HUDEP-2 (cell line): ENCODE data around the gene WDCP.
A peak's percentile ranks its signal among the peaks of the same experiment; 100 is the strongest.
"Not testable (repeated sequence)": the region's sequence is repeated elsewhere in the genome, so short reads cannot be mapped to it uniquely, and the experiment has no call there.

Experiments
- DNase-seq, 76 experiments: peaks; one replicate each; lab custom pipeline; 2025; ENCODE audit not compliant: unreplicated experiment in 76 of 76; lab: John Stamatoyannopoulos, UW

The WDCP gene

GRCh38 chr2:24065341-24065740 is 18.1 kb upstream of the WDCP start:
- DNase-seq, result no peak

DNA sequence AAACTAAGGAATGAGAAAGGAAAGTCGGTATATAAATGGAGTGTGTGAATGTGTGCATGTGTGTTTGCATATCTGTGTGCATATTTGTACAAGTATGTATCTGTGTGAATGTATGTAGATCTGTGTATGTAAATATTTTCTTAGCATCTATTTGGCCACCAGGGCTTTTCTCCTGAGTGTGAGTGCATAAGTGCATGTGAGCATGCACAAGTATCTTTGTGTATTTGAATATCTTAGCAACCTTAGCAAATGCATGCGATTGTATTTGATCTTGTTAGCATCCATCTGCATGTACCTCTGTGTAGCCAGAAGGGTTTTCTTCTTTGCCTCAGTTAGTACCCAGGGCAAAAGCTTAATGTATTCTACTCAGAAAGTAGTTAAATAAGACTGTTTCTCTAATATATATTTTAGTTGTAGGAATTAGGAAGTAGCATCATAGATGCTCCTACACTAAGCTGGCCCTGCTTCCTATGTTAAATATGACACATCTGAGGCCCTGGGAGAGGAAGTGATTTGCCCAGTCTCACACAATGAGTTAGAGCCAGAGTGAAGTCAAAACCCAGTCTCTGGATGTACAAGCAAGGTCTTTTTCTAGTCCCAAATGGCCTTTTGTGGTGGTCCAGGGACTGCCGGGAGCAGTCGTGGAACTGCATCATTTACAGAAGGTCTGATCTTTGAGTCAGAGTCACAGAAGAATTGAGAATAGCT is 11.5 kb upstream of the WDCP start:
- no peak for DNase-seq

DNA sequence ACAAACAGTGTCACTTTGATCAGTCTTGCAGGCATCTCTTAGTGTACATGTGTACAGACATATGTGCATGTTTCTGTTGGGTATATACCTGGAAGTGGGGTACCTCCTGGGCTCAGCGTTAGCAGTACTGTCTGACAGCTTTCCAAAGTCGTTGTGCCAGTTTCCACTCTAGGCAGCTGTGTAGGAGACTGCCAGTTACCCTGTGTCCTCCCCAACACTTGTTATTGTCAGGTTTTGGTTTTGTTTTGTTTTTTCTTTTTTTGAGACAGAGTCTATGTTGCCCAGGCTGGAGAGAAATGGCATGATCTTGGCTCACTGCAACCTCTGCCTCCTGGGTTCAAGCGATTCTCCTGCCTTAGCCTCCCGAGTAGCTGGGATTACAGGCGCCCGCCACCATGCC is 8.6 kb upstream of the WDCP start:
- no peak for DNase-seq

GRCh38 chr2:24054366-24055010 is 7.3 kb upstream of the WDCP start:
- DNase-seq, result no peak

- DNase-seq, result no peak
These were observed 5.8 kb upstream of the WDCP start for GRCh38 chr2:24052951-24053350.

- DNase-seq, result no peak
These were observed 4.6 kb upstream of the WDCP start for GRCh38 chr2:24051833-24052232.

- peak in 2 of 76 experiments; percentile 2 to 5 for DNase-seq
These were observed 3.1 kb upstream of the WDCP start for GRCh38 chr2:24050041-24050979.

DNA sequence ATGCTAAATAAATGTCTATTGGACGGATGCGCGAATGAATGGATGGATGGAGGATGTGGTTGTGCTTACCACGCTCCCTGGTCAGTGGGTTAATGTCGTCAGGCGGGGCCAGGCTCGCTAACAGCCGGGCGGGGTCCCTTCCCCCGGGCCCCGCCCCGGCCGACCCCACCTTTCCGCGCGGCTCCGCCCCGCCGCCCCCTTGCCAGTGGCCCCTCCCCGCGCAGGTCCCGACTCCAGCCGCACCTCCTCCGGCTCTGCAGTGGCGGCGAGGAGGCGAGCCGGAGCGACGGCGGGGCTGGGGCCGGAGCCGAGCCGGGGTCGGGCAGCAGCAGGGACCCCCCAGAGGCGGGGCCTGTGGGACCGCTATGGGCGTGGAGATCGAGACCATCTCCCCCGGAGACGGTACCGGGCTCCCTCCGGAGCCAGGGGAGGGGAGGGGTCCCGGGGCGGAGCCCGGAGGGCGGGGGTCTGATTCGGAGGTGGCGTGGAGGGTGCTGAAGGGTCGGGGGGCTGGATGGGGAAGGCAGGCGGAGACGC is 2.4 kb upstream of the WDCP start, which contains the start of gene FKBP1B:
FKBP1B (plus strand) TSS at position 257 of the 537 bp plus-strand sequence; CDS start at position 366, 109 bp downstream.
- peak in 29 of 76 experiments; percentile 6 to 54 (median 29) for DNase-seq

DNA sequence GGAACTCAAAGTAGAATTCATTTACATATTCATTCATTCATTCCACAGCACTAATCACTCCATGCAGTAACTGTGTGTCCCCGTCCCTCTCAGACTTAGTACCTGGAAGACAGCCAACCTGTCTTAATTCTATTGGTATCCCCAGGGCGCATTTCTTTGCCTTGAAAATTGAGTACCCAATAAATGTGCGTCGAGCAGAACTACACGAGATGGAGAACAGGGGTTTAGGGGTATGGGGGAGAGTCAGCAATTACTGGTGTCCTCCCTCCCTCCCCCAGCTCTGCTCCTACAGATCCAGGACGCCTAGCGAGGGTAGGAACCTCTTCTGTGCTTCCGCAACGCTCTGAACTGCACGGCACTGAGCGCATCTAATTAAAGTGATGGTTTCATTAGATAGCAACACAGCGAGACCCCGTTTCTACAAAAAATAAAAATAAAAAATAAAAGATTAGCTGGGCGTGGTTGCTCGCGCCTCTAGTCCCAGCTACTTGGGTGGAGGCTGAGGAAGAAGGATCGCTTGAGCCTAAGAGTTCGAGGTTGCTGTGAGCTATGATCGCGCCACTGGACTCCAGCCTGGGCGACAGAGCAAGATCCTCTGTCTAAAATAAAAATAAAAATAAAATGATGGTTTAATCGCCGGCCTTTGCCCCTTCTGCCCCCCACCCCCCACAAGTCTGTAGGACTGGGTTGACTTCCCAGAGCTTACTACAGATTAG is 1.7 kb upstream of the WDCP start:
- DNase-seq, result no peak

DNA sequence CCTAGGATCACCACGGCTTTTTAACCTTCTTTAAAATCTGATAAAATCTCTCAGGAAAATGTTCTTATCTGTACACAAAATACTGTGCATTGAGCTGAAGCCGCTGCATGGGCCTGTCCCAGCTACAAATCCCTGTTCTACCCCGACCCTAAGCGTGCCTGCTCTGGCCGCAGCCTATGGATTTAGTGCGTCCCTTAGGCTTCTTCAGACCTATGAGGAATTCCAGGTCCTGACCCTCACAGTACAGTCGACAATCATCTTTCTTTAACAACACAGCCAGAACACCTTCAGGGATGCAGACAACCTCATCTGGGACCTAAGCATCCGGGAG is 477 bp upstream of the WDCP start:
- no peak for DNase-seq

GRCh38 chr2:24046599-24046929 is 627 bp downstream of the WDCP start:
- DNase-seq, result no peak

DNA sequence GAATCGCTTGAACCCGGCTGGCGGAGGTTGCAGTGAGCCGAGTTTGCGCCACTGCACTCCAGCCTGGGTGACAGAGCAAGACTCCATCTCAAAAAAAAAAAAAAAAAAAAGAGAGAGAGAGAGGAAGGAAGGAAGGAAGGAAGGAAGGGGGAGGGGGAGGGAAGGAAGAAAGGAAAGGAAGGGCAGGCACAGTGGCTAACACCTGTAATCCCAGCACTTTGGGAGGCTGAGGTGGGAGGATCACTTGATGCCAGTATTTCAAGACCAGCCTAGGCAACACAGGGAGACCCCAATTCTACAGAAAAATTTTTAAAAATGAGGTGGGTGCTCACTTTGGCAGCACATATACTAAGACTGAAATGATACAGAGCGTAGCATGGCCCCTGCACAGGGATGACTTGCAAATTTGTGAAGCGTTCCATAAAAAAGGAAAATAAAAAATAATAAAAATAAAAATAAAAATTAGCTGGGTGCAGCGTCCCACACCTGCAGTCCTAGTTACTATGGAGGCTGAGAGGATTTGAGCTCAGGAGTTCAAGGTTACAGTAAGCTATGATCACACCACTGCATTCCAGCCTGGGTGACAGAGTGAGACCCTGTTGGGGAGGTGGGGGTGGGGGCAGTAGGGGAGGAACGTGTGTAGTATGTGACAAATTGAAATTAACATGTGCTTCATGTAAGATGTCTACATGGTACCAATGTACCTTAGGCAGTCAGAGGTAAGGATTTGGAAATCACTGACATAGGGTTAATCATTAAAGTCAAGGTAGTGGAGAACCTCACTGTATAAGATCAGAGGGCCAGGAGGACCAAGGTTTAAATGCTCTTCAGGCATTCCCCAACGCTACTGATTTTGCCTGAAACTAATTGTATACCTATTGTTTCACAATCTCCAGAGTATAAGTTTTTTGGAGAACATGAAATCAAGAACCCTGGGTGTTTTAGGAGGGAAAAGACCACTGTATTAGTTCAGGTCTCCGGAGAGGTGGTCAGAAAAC is 1.4 kb downstream of the WDCP start:
- no peak for DNase-seq

DNA sequence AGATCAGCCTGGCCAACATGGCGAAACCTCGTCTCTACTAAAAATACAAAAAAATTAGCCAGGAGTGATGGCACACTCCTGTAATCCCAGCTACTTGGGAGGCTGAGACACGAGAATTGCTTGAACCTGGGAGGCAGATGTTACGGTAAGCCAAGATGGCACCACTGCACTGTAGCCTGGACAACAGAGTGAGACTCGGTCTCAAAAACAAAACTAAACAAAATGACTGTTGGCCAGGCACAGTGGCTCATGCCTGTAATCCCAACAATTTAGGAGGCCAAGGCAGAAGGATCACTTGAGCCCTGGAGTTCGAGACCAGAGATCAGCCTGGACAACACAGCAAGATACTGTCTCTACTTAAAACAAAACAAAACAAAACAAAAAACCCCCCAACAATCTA is 4.1 kb downstream of the WDCP start:
- not testable (repeated sequence) for DNase-seq

GRCh38 chr2:24040511-24040910 is 6.7 kb downstream of the WDCP start:
- no peak for DNase-seq

GRCh38 chr2:24038786-24039499 is 8.2 kb downstream of the WDCP start:
- no peak for DNase-seq

DNA sequence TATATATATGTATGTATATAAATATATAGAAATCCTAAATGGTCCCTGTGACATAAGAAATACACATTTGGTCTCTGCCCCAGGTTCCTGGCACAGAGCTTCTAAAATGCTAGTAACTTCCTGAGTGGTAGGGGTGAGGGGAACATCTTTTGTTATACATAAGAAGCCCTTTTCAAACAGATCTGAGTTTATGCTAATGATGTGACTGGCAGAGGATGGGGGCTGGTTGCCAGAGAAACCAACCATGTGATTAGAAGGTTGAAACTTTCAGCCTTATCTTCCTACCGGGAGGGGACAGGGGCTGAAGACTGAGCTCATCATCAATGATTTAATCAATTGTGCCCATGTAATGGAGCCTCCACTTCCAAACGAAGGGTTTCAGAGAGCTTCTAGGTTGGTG is 21.0 kb downstream of the WDCP start:
- peak in 1 of 76 experiments; percentile 23 for DNase-seq

GRCh38 chr2:24024996-24025663 is 22.1 kb downstream of the WDCP start:
- DNase-seq, result peak in 1 of 76 experiments; percentile 28

DNA sequence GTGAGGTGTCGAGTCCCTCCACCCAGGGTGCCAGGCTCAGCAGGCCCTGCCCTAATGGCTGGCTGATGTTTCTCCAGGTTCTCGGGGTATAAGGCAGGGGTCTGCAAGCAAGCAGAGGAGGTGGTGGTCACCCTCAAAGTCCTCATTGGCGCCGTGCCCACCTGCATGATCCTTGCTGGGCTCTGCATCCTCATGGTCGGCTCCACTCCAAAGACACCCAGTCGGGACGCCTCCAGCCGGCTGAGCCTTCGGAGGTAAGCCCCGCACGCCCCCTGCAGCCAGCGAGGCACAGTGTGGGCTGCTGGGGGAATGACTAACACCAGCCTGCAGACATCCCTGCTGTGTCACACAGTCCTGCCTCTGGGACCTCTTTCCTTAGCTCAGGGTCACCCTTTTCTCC is 23.2 kb downstream of the WDCP start:
- DNase-seq, result no peak
